Measurements from ENCODE around the gene FAM83D. TPM values are rescaled to one million over a fixed set of nuclear protein-coding genes. Genes with fewer than 3 reads are reported as not detected.

FAM83D gene
- total and polyA plus RNA-seq, 2 of the 8 experiments (the other 6 are each of a cell fraction or from before 2014, with no cell fraction given): 60.9 to 62.6 TPM

GRCh38 chr20:38915355-38915754 lies 10.9 kb upstream of the FAM83D start:
- Histone ChIP-seq H3K79me2 (ENCODE audit: control insufficient read depth in 1 of 2, insufficient read depth in 2 of 2, low read length in 2 of 2) (no peaks in the 10 kb centered on the region), H2BK12ac (ENCODE audit: low read depth, low read length) (no peak overlapping the region), H4K91ac (replicated peaks; ENCODE audit: insufficient read length, low read length) (no peak overlapping the region), H3K4me1 (replicated peaks in 1 of 4; ENCODE audit: control insufficient read depth in 3 of 4, insufficient read depth in 4 of 4, low read length in 3 of 4) (no peaks in the 10 kb centered on the region; a peak in 1 of 7 replicates), H4K8ac (ENCODE audit: extremely low read depth, insufficient read depth, low read length) (no peak overlapping the region), H3K18ac (ENCODE audit: extremely low read depth, low read length) (no peak overlapping the region), H3K9me3 (ENCODE audit: insufficient read depth in 2 of 2, low read depth in 1 of 2, low read length in 1 of 2) (no peaks in the 10 kb centered on the region), H3K4me3 (ENCODE audit: extremely low read depth in 1 of 4, insufficient read depth in 2 of 4, low read depth in 3 of 4, low read length in 4 of 4) (no peak overlapping the region), H3K9ac (replicated peaks in 1 of 4; ENCODE audit: extremely low read depth in 1 of 4, low read depth in 3 of 4, low read length in 3 of 4) (no peak overlapping the region), H2BK20ac (ENCODE audit: low read length) (no peak overlapping the region), H3K14ac (ENCODE audit: insufficient read length) (no peak overlapping the region), H3K79me1 (ENCODE audit: low read depth, low read length) (no peaks in the 10 kb centered on the region), H2AFZ (ENCODE audit: low read length) (no peak overlapping the region), H3K4me2 (ENCODE audit: insufficient read depth in 1 of 2, low read depth in 2 of 2, low read length in 2 of 2) (no peak overlapping the region), H3K4ac (replicated peaks; ENCODE audit: insufficient read length, low read depth, low read length) (no peak overlapping the region), H4K5ac (ENCODE audit: insufficient read length, low read depth, low read length) (no peak overlapping the region), H3K23me2 (ENCODE audit: low read depth, low read length) (no peaks in the 10 kb centered on the region), H3K23ac (ENCODE audit: insufficient read length) (no peak overlapping the region), H2AK5ac (ENCODE audit: low read depth, low read length) (no peak overlapping the region), H2BK5ac (ENCODE audit: low read depth, low read length) (no peak overlapping the region), H3K56ac (replicated peaks; ENCODE audit: insufficient read length, low read depth, low read length) (no peak overlapping the region), H3K36me3 (ENCODE audit: control insufficient read depth in 2 of 4, insufficient read depth in 4 of 4, low read length in 3 of 4) (no peaks in the 10 kb centered on the region; a peak in 2 of 8 replicates), H3K27ac (ENCODE audit: low read depth, low read length) (no peak overlapping the region), H3K27me3 (replicated peaks in 1 of 4; ENCODE audit: control insufficient read depth in 3 of 4, extremely low read depth in 1 of 4, insufficient read depth in 3 of 4, low read length in 3 of 4) (no peaks in the 10 kb centered on the region), H2BK15ac (ENCODE audit: low read length) (no peak overlapping the region), H2BK120ac (replicated peaks; ENCODE audit: low read depth, low read length) (no peak overlapping the region), H4K20me1 (replicated peaks in 1 of 2; ENCODE audit: control insufficient read depth in 1 of 2, insufficient read depth in 2 of 2, low read length in 2 of 2) (no peaks in the 10 kb centered on the region)
- no peak for DNase-seq (ENCODE audit: low read depth in 1 of 2, low spot score in 2 of 2)
- no peak for FAIRE-seq
- TF ChIP-seq SIRT6 (IDR thresholded peaks at IDR 0.05; ENCODE audit: low read length) (no peak), EP300 (IDR thresholded peaks at IDR 0.05; ENCODE audit: borderline replicate concordance in 1 of 2, low read depth in 2 of 2, low read length in 2 of 2) (no peak), SP2 (IDR thresholded peaks at IDR 0.05; ENCODE audit: low read length) (no peak), HDAC2 (IDR thresholded peaks at IDR 0.05; ENCODE audit: borderline replicate concordance in 1 of 2, low read depth in 2 of 2, low read length in 2 of 2) (no peak), NRF1 (IDR thresholded peaks at IDR 0.05; ENCODE audit: low read depth, low read length) (no peak)
- CTCF ChIA-PET (ENCODE audit: partially characterized antibody): interaction anchor here (0.6 kb wide), 1 partner anchor 578 kb away, joined by 3 read pairs; no protein-coding TSS in a partner anchor
- POLR2A ChIA-PET (ENCODE audit: partially characterized antibody): no interaction called here
- WGBS, 2 experiments (ENCODE audit: extremely low coverage in 1 of 2, insufficient coverage in 1 of 2, insufficient read length in 1 of 2, insufficient replicate concordance in 2 of 2, low coverage in 1 of 2, low lambda C conversion rate in 2 of 2, missing lambda C conversion rate in 1 of 2): 91% methylated on average over 7 of the region's 7 CpGs; no CpG with 5 or more reads in 1 of the 2 experiments
